SH-SY5Y (cell line): ENCODE results near the gene ESRP2.

Experiments used
- GATA2 ChIP-seq: IDR thresholded peaks from 2 replicates; pipeline ENCODE4 v1.6.1; 2011; ENCODE audit warnings: mild to moderate bottlenecking, low read depth, low read length
- GATA3 ChIP-seq: IDR thresholded peaks from 2 replicates; pipeline ENCODE4 v1.6.1; 2011; ENCODE audit warnings: low read depth, mild to moderate bottlenecking, low read length, moderate library complexity

The ESRP2 gene

DNA sequence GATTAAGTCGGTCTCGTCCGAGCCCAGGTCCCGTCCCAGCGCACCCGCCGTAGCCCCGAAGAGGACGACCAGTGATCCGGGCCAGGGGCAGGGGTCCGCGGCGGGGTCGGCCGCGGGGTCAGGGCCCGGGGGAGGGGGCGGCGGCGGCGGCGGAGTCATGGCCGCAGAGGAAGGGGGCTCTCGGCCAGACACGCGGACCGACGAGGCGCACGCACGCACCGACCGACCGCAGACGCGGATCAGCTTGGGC lies at the start of gene ESRP2:
Gene ESRP2, minus strand, starts transcription at position 241 of the 250 bp plus-strand sequence. Its CDS starts 82 bp downstream, at position 159.
- TF ChIP-seq GATA2: no peak
- TF ChIP-seq GATA3: no peak

DNA sequence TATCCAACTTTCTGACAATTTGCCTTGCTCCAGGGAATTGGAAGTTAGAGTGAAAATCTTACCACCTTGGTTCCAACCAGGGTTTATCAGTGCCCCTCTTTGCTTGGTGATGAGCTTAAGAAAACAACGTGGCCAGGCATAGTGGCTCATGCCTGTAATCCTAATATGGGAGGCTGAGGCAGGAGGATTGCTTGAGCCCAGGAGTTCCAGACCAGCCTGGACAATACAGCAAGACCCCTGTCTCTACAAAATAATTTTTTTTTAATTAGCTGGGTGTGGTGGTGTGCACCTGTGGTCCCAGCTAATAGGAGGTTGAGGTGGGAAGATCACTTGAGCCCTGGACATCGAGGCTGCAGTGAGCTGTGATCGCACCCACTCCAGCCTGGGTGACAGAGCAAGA lies 49.8 kb upstream of the ESRP2 start:
- no peak for TF ChIP-seq GATA3

DNA sequence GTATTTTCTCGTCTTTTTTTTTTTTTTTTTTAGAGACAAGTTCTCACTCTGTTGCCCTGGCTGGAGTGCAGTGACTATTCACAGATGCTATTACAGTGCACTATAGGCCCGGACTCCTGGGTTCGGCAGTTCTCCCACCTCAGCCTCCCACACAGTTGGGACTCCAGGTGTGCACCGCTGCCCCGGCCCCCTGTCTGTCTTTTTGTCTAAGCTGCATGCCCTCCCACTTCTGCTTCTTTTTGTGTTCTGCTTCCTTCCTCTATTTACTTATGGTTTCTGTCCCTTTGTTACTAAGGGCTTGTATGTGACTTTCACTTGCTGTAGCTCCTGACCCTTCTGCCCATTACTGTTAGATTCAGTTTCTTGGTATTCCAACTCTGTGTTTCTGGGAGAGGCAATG lies 48.9 kb upstream of the ESRP2 start:
- TF ChIP-seq GATA2: no peak
- TF ChIP-seq GATA3: no peak

DNA sequence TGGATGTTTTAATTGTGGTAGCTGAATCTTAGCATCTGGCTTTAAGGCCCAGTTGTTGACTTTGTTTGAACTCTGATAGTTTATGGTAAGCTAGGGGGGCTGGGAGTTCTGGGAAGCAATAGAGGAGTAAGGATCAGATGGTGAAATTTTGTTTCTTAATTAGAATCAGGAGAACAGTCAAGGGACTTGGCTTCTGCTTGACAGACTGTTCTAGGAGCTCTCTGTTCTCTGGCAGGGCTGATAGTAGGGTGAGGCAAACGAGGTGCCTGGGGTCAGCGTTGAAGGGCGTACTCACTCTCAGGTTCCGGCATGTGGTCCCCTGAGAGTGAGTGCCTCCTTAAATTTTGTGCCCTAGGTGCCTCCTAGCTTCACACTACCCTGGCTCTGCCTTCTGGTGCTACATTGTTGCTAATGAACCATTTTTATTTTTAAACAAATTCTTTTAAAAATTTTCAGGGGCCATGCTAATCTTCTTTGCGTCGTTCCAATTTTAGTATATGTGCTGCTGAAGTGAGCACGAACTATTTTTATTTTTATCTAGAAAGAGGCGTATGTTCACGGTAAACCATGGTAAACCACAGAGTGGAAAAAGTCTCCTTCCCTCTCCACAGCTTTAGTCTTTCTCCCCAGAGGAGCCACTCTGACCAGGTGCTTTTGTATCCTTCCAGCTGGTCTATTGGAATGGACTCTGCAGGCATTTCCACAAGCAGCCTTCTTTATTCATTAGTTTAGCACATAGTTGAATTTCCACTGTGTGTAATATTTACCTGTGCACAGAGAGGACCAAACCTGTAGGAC lies 48.1 kb upstream of the ESRP2 start:
- no peak for TF ChIP-seq GATA2
- no peak for TF ChIP-seq GATA3

DNA sequence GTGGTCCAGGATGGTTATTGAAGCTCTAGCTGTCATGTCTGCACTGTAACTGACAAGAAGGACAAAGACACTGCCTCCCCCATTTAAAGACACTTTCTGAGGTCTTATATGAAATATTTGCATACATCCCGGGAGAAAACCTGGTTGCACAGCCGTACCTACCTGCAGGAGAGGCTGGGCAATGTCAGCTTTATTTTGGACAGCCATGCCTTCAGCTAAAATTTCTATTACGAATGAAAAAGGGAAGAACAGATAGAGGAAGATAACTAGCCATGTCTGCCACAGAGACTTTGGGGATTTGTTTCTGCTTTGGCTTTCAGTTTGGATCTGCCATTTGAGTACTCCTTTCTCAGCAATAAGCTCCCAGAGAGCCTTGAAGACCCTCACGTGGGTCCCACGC lies 47.4 kb upstream of the ESRP2 start:
- TF ChIP-seq GATA3 (no peak), GATA2 (no peak)

DNA sequence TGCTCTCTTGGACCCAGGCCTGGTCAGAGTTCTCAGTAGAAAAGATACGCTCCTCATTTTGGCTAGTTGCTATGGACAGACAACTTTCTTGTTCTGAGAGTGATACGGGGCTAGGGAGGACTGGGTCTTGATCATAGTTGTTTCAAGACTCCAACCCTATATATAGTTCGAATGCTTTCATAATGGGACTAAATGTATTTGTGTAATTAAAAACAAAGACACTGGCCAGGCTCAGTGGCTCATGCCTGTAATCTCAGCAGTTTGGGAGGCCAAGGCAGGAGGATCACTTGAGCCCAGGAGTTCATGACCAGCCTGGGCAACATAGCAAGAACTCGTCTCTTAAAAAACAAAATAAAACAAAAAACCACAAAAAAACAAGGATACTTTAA lies 46.1 kb upstream of the ESRP2 start:
- TF ChIP-seq GATA2: no peak
- TF ChIP-seq GATA3: no peak

DNA sequence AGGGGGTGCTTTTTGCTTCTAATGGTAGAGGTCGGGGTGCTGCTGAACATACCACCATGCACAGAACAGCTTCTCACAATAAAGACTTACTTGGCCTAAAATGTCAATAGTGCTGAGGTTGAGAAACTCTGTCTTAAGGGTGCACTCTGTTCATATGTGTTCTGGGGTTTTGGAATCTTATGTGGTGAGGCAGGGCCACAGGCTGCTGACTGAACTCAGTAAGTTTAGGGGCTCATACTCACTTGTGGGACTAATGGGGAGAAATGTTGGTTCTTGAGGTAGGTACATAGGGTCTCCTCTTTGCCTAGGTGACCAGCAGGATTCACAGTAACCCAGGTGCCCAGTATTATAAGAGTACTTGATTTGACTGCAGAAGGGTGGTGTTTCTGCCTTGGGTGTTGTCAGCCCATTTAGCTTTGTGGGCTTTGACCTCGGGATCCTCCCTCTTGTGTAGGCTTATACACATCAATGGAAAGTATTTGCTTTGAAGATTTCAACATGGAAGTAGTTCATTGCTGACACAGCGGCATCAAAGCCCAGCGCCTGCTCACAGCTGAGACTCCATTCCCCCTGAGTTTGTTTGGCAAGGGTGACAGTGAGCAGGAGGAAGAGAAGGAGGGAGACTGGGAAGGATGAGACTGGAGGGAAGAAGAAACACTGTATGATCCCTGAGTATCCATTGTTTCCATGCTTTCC lies 45.6 kb upstream of the ESRP2 start:
- no peak for TF ChIP-seq GATA3
- no peak for TF ChIP-seq GATA2

DNA sequence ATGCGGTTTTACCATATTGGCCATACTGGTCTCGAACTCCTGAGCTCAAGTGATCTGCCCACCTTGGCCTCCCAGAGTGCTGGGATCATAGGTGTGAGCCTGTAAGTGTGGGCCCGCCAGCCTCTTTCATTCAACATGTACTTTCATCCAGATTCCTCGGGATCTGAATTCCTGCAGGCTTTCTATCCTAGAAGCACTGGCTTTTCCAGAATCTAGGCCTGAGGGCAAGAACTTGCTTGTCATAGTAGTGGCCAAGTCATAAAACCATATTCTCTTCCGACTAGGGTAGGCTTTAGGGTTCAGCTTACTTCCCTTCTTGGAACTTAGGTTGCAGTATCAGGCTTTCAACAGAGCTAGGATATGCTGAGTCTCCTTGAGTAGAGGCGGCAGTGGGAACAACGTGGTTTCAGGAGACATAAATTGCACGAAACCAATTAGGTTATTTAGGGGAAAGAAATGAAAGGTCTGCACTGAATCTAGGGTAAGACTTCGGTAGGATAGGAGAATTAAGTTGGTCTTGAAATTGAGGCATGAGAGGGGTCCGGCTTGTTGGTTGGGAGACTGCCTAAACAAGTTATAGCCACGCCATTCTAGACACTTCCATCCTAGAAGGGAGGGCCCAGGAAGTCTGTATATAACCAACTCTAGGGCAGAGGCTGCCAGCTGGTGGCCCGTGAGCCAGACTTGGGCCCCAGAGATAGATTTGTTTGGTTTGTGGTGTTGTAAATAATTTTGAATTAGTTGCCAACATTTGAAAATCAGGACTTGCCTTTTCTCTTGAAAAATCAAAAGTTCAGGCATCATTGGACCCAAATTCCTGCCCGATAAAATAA lies 44.0 kb upstream of the ESRP2 start:
- TF ChIP-seq GATA2 (no peak), GATA3 (no peak)

DNA sequence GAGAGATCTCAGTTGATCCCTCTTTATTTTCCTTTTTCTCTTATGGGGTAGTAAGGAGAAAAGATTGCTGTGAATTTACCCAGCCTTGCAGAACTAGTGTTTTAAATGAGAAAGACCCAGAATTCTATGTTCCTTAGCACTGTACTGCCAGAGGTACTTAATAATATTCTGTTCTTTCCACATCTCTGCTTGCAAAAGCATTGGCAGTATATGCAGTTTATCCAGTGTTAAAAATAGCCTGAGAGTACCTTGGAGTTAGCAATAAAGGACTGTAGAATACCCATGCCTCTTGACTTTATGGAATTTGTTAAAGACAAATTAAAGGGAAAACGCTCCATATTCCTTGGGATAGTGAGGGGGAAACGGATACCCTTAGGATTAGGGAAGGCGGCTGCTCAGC lies 40.3 kb upstream of the ESRP2 start:
- no peak for TF ChIP-seq GATA3

DNA sequence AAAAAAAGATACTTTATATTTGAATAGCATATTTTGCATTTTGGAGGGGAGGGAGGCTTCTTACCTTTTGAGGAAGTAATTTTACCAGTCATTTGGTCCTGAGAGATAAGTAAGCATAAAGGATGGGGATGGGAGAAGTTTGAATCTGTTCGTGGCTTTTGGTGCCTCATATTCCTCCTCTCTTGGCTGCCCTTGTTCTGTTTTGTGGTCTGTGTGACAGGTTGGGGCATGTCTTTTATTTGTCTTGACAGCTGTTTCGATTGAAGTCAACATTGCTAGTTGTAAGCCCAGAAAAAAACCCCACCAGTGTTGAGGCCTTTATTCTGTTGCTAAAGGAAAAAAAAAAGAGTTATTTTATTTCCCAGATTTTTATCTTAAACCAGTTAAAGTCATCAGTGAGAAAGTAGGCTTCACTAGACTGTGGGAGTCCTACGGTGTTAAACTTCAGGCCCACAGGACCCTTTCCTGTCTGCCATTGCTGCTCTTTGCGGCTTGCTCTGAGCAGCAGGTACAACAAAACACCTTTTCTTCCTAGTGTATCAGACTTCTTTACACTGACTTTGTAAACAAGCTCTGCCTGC lies 39.8 kb upstream of the ESRP2 start:
- TF ChIP-seq GATA2: no peak
- TF ChIP-seq GATA3: no peak

DNA sequence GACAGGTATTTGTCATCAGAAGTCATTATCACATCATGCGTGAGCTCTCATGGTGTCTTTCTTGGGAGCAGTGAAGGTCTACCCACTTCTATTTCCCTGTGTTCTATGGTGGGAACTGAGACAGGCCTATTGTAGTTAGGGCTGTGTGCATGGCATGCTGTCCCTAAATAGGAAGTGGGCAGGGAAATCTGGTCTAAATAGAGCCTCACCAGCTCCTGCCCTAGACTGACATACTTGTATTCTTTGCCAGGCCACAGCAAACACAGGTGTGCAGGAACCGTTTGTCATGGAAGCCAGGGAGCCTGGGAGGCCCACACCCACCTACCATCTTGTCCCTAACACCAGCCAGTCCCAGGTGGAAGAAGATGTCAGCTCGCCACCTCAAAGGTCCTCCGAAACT lies 38.5 kb upstream of the ESRP2 start:
- TF ChIP-seq GATA3 (no peak), GATA2 (no peak)

DNA sequence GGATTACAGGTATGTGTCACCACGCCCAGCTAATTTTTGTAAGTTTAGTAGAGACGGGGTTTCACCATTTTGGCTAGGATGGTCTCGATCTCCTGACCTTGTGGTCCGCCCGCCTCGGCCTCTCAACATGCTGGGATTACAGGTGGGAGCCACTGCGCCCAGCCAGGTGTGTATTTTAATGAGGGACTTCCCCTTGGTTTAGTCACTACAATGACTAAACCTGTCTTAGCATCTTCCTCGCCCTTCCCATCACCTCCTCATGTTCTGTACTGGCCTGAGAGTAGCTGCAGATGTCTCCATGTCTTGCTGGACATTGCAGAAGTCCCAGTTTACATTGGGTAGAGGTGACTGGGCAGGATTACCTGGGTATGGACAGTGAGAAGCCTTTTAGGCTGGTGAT lies 38.0 kb upstream of the ESRP2 start:
- no peak for TF ChIP-seq GATA2
- no peak for TF ChIP-seq GATA3

DNA sequence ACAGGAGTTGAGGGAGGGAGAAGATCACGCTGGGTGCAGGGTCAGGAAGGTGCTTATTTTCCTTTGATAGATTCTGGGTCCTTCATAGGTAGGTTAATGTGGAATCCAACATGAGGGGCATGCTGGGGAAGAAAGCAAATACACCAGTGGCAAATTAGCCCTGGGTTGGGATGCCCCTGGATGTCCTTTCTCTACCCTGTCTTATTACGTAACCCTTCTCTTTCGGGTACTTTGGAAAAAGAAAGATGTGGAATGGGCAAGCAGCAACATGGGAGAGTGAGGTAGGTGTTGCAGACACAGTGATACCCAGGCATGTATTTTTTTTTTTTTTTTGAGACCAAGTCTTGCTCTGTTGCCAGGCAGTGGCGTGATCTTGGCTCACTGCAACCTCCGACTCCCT lies 37.5 kb upstream of the ESRP2 start:
- TF ChIP-seq GATA3: no peak
- TF ChIP-seq GATA2: no peak

DNA sequence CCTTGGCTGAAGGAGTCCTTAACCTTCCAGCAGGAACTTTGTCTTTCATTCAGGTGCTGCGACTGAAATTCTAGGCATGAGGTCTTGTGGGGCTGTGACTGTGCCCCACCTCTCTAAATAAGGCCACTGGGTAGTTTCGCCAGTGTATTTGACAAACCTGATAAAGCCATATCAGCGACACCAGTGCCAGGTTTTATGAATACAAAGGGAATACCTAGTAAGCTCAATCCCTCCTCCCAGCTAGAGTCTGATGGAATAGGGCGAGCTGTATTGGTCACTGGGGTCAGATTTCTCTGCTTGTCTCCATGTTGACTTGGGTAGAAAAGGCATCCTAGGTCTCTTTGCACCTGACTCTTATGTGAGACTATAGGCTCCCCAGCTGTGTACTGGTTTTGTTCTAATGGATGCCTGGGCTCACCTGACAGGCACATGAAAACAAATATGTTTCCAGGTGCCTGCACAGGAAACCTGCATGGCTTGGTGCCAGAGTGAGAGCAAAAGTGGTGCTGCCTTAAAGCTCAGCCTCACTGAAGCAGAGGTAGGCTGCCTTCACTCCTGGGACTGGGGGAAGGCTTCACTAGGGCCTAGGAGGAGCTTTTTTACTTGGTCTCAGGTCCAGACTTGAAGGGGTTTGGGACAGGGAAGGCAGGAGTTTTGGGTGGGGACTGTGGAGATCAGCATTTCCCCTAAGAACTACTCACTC lies 36.7 kb upstream of the ESRP2 start:
- no peak for TF ChIP-seq GATA2
- no peak for TF ChIP-seq GATA3
